Measurements from ENCODE around the gene IKZF2. TPM values are rescaled to one million over a fixed set of nuclear protein-coding genes. Genes with fewer than 3 reads are reported as not detected.

IKZF2 gene
- 5.5 and 7.0 TPM in 2 replicates for total RNA-seq

DNA sequence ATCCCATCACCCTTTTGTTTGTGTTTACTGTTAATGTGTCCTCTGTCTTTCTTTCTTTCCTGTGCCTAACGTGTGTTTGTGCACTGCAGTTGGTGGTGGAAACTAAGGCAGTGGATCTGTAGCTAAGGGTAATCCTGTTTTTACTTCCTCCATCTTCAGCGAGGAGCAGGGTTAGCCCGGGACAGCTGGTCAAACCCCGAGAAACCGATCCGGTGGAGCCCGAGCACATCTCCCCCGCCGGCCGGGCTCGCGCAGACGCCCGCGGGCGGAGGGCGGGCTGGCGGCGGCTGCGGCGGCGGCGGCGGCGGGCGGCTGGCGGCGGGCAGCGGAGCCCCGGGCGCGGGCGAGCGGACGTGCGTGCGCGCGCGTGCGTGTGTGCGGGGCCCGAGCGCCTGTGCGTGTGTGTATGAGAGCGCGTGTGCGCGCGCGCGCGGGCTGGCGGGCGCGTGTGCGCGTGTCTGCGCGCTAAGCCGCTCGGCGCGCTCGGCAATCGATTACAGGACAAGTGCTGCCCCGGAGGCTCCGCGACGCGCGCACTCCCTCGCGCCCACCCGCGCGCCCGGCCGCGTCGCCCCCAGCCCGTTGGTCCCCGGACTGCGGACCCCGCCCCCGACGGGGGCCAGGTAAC lies at the start of gene IKZF2:
IKZF2 (minus strand) TSS at position 176 of the 628 bp plus-strand sequence. CDS start 2,983 bp downstream, outside the sequence.

Other genes starting within 250 kb of the IKZF2 start
- gene SPAG16, start 132.9 kb upstream of the IKZF2 start, total RNA-seq, result 18.2 and 23.5 TPM in 2 replicates